Naive thymus-derived CD8-positive, alpha-beta T cell (primary cell): ENCODE data around the gene PTPN14. TPM values are rescaled to one million over a fixed set of nuclear protein-coding genes. Genes with fewer than 3 reads are reported as not detected.
"Not testable (repeated sequence)": the region's sequence is repeated elsewhere in the genome, so short reads cannot be mapped to it uniquely, and the experiment has no call there.

ENCODE experiments used
- ATAC-seq, 2 donors: fragments of 150-1000 bp; cut with Tn5 transposase in 1 of 2; sonication (Bioruptor Pico), chemical (Tn5 transposase) in 1 of 2; 1 replicate in 1 of 2; 2 replicates in 1 of 2; pipeline ENCODE4 v1.10.0; 2021; ENCODE audit warnings: mild to moderate bottlenecking in 2 of 2, moderate library complexity in 2 of 2
- POLR2A ChIA-PET: fragments of 350-600 bp; sonication (Branson Sonifier 250); formaldehyde crosslinking; loops from one replicate; lab custom pipeline; 2021; ENCODE audit warnings: antibody characterized with exemption; lab: Charles Lee
- DNase-seq, 10 donors: peaks; one replicate each; pipeline versions ENCODE4 v3.0.0 to v3.0.0-alpha.2; 2020 to 2022
- H3K27ac Mint-ChIP-seq, 10 donors: one replicate each; pipeline ENCODE4 v1.8.0; 2020 to 2022; ENCODE audit warnings: mild to moderate bottlenecking in 10 of 10, mixed read lengths in 10 of 10, moderate library complexity in 4 of 10, inconsistent platforms in 1 of 10
- H3K27me3 Mint-ChIP-seq, 5 donors: one replicate each; pipeline ENCODE4 v1.8.0; 2021 to 2022; ENCODE audit warnings: mixed read lengths in 5 of 5
- H3K36me3 Mint-ChIP-seq, 3 donors: one replicate each; pipeline ENCODE4 v1.8.0; 2020 to 2022; ENCODE audit warnings: mixed read lengths in 3 of 3, mild to moderate bottlenecking in 2 of 3, inconsistent platforms in 1 of 3
- H3K4me1 Mint-ChIP-seq, 4 donors: one replicate each; pipeline ENCODE4 v1.8.0; 2021 to 2022; ENCODE audit warnings: mixed read lengths in 4 of 4
- H3K4me3 Mint-ChIP-seq, 10 donors: one replicate each; pipeline ENCODE4 v1.8.0; 2020 to 2022; ENCODE audit warnings: mild to moderate bottlenecking in 10 of 10, mixed read lengths in 10 of 10, moderate library complexity in 6 of 10, inconsistent platforms in 1 of 10
- H3K9me3 Mint-ChIP-seq, 9 donors: one replicate each; pipeline ENCODE4 v1.8.0; 2020 to 2022; ENCODE audit warnings: mixed read lengths in 9 of 9, mild to moderate bottlenecking in 3 of 9, inconsistent platforms in 1 of 9, moderate library complexity in 1 of 9
- polyA plus RNA-seq, 3 donors: library from polyadenylated mRNA; unstranded; fragments of 300-500 nt; fragmentation: Illumina TruSeq; gene quantifications; one replicate each; pipeline ENCODE4 v1.2.3, GENCODE V29; 2021
- total RNA-seq, 8 experiments: library from RNA in 2 of 8; stranded (reverse) in 2 of 8; gene quantifications; one replicate each; pipeline ENCODE4 v1.2.3 and lab custom pipeline; 2021 to 2026

PTPN14 gene
- total and polyA plus RNA-seq, 5 experiments from 2014 or later, result 0.01 to 0.05 (median 0.03) TPM; not detected in 1

- Mint-ChIP-seq H3K4me3 (no peak overlapping the region), H3K9me3 (no peaks in the 10 kb centered on the region), H3K4me1 (peaks cover 0 to 9% (median 3%) of the 10 kb centered on the region in 4 donors), H3K36me3 (no peaks in the 10 kb centered on the region), H3K27me3 (peaks cover 0 to 5% (median 2%) of the 10 kb centered on the region in 5 donors), H3K27ac (no peak overlapping the region)
- POLR2A ChIA-PET, result no interaction called here
- ATAC-seq (no peak), DNase-seq (no peak)
Measured at GRCh38 chr1:214511639-214511998, 39.8 kb downstream of the PTPN14 start.

- POLR2A ChIA-PET, result no interaction called here
- ATAC-seq (no peak), DNase-seq (no peak)
- H3K9me3 Mint-ChIP-seq, result no peaks in the 10 kb centered on the region
- H3K4me3 Mint-ChIP-seq, result no peak overlapping the region
- H3K36me3 Mint-ChIP-seq, result no peaks in the 10 kb centered on the region
- no peak overlapping the region for H3K27ac Mint-ChIP-seq
- peaks cover 0 to 5% (median 2%) of the 10 kb centered on the region in 5 donors for H3K27me3 Mint-ChIP-seq
- peaks cover 0 to 5% (median 2%) of the 10 kb centered on the region in 4 donors for H3K4me1 Mint-ChIP-seq
Measured at GRCh38 chr1:214510914-214511638, 40.3 kb downstream of the PTPN14 start.

GRCh38 chr1:214510477-214510876, 40.9 kb downstream of the PTPN14 start:
- DNase-seq, result no peak
- Mint-ChIP-seq H3K4me3 (no peak overlapping the region), H3K27ac (no peak overlapping the region), H3K4me1 (no peaks in the 10 kb centered on the region), H3K9me3 (no peaks in the 10 kb centered on the region), H3K36me3 (no peaks in the 10 kb centered on the region), H3K27me3 (peaks cover 0 to 7% (median 2%) of the 10 kb centered on the region in 5 donors)
- ATAC-seq, result no peak
- POLR2A ChIA-PET, result no interaction called here

DNA sequence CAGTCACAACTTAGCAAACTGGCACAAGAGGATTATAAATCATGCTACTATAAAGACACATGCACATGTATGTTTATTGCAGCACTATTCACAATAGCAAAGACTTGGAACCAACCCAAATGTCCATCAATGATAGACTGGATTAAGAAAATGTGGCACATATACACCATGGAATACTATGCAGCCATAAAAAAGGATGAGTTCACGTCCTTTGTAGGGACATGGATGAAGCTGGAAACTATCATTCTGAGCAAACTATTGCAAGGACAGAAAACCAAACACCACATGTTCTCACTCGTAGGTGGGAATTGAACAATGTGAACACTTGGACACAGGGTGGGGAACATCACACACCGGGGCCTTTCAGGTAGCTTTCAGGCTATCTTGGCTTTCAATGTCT, 41.8 kb downstream of the PTPN14 start:
- H3K36me3 Mint-ChIP-seq, H3K27ac Mint-ChIP-seq, ATAC-seq, H3K27me3 Mint-ChIP-seq, H3K4me3 Mint-ChIP-seq, H3K9me3 Mint-ChIP-seq, POLR2A ChIA-PET, H3K4me1 Mint-ChIP-seq, DNase-seq: not testable (repeated sequence)

GRCh38 chr1:214506972-214507431, 44.4 kb downstream of the PTPN14 start:
- Mint-ChIP-seq H3K9me3 (no peaks in the 10 kb centered on the region), H3K4me3 (no peak overlapping the region), H3K27me3 (peaks cover 6 to 17% (median 8%) of the 10 kb centered on the region in 5 donors), H3K27ac (no peak overlapping the region), H3K4me1 (no peaks in the 10 kb centered on the region), H3K36me3 (no peaks in the 10 kb centered on the region)
- DNase-seq (no peak), ATAC-seq (no peak)
- POLR2A ChIA-PET, result no interaction called here

- Mint-ChIP-seq H3K27ac (no peak overlapping the region), H3K27me3 (peaks cover 8 to 17% (median 12%) of the 10 kb centered on the region in 5 donors), H3K4me1 (no peaks in the 10 kb centered on the region), H3K9me3 (no peaks in the 10 kb centered on the region), H3K36me3 (no peaks in the 10 kb centered on the region), H3K4me3 (no peak overlapping the region)
- DNase-seq, result no peak
- POLR2A ChIA-PET, result no interaction called here
- no peak for ATAC-seq
Measured at GRCh38 chr1:214505134-214505533, 46.3 kb downstream of the PTPN14 start.

GRCh38 chr1:214504330-214504729, 47.1 kb downstream of the PTPN14 start:
- H3K4me1 Mint-ChIP-seq, result no peaks in the 10 kb centered on the region
- H3K9me3 Mint-ChIP-seq, result no peaks in the 10 kb centered on the region
- no peak for ATAC-seq
- POLR2A ChIA-PET, result no interaction called here
- H3K27me3 Mint-ChIP-seq, result peaks cover 8 to 17% (median 12%) of the 10 kb centered on the region in 5 donors
- H3K36me3 Mint-ChIP-seq, result no peaks in the 10 kb centered on the region
- no peak overlapping the region for H3K27ac Mint-ChIP-seq
- no peak overlapping the region for H3K4me3 Mint-ChIP-seq
- no peak for DNase-seq

DNA sequence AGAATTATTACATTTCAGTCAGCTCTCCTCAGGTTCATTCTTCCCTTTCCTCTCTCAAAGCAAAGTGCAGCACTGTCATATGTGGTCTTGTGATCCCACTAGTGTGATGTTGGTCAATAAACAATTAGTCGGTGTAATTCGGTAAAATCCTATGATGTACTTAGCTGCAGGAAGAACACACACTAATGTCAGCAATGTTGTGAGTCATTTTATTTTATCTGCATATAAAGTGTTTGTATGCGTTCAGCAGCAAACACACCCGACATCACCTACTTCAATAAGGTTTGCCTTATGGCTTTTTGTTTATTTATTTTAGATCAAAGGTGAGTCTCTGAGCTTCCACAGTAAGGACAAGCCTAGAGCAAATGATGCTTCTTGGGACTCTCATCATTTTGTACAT, 47.8 kb downstream of the PTPN14 start:
- Mint-ChIP-seq H3K36me3 (no peaks in the 10 kb centered on the region), H3K27ac (no peak overlapping the region), H3K4me1 (no peaks in the 10 kb centered on the region), H3K4me3 (no peak overlapping the region), H3K27me3 (peaks cover 8 to 24% (median 12%) of the 10 kb centered on the region in 5 donors), H3K9me3 (no peaks in the 10 kb centered on the region)
- DNase-seq (no peak), ATAC-seq (no peak)
- POLR2A ChIA-PET, result no interaction called here

DNA sequence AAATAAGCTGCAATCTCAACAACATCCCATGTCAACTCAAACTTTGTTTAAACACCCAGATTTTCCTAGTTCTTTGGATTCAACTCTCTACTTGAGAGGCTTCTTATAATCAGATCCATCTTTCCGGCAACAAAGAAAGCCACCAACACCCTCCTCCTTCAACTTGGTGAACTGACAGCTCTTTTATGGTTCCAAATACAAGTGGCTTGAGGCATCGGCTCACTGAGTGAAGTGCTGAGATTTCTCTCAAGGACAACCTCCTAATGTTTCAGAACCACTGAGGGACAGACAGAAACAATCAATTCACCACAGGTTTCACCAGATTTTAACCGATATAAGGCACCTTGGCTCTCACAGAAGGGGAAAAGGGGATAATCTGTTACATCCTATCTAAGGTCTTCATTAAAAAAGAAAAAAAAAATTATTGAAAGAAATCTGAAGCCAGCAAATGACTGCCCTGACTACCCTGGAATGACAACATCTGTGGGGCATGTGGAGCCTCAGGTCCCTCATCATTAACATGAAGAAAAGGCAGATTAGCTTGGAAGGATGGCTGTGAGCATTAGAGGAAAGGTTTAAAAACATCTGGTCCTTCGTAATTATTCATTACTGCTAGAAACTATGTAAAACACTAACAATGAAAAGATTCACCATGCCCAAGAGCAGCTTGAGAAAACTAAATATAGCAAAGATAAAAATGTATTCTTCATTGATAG, 50.9 kb downstream of the PTPN14 start:
- no peaks in the 10 kb centered on the region for H3K36me3 Mint-ChIP-seq
- peaks cover 8 to 33% (median 17%) of the 10 kb centered on the region in 5 donors for H3K27me3 Mint-ChIP-seq
- no peak for DNase-seq
- ATAC-seq, result no peak
- H3K4me3 Mint-ChIP-seq, result no peak overlapping the region
- H3K4me1 Mint-ChIP-seq, result no peaks in the 10 kb centered on the region
- no peak overlapping the region for H3K27ac Mint-ChIP-seq
- no peaks in the 10 kb centered on the region for H3K9me3 Mint-ChIP-seq
- POLR2A ChIA-PET, result no interaction called here

DNA sequence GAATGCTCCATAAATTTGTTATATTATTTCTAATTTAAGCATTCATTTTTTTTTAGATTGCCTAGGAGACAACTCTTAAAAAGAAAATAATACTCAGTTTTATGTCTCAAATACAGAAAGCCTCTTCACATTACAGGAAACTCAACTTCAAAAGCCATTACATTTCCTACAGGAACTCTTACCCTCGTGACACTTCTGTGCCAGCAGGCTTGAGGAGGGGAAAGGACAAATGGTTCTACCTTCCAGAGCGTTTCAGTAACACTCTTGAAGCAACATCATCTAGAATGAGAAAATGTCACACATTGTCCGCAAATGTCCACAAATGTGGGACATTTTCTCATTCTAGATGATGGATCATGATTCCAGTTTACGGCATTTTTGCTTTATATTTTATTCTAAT, 51.7 kb downstream of the PTPN14 start:
- POLR2A ChIA-PET, result no interaction called here
- no peak for ATAC-seq
- H3K27me3 Mint-ChIP-seq, result peaks cover 6 to 33% (median 18%) of the 10 kb centered on the region in 5 donors
- H3K9me3 Mint-ChIP-seq, result no peaks in the 10 kb centered on the region
- H3K36me3 Mint-ChIP-seq, result no peaks in the 10 kb centered on the region
- no peak overlapping the region for H3K27ac Mint-ChIP-seq
- H3K4me1 Mint-ChIP-seq, result no peaks in the 10 kb centered on the region
- no peak overlapping the region for H3K4me3 Mint-ChIP-seq
- no peak for DNase-seq

DNA sequence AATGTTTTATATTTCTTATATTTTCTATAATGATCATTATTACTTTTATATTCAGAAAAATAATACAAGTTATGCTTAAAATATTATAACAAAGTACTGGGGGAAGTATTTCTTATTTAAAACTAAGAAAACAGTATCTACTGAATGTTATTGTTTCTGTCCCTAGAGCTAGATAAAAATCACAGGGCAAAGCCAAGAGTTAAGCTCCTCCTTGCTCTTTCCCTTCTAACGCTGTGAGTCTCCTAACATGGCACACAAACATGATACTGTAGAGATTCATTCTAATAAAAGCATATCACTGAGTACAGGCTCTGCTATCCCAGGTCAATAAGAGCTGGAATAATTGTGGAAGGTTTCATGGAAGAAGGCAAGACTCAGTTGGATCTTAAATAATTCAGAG, 53.4 kb downstream of the PTPN14 start:
- Mint-ChIP-seq H3K27ac (no peak overlapping the region), H3K4me1 (no peaks in the 10 kb centered on the region), H3K36me3 (no peaks in the 10 kb centered on the region), H3K4me3 (no peak overlapping the region), H3K27me3 (peaks cover 3 to 32% (median 19%) of the 10 kb centered on the region in 5 donors), H3K9me3 (no peaks in the 10 kb centered on the region)
- ATAC-seq (no peak), DNase-seq (no peak)
- POLR2A ChIA-PET, result no interaction called here

- ATAC-seq (no peak), DNase-seq (no peak)
- H3K27ac Mint-ChIP-seq, result no peak overlapping the region
- no peak overlapping the region for H3K4me3 Mint-ChIP-seq
- peaks cover 3 to 32% (median 19%) of the 10 kb centered on the region in 5 donors for H3K27me3 Mint-ChIP-seq
- H3K9me3 Mint-ChIP-seq, result no peaks in the 10 kb centered on the region
- POLR2A ChIA-PET, result no interaction called here
- no peaks in the 10 kb centered on the region for H3K4me1 Mint-ChIP-seq
- H3K36me3 Mint-ChIP-seq, result no peaks in the 10 kb centered on the region
Measured at GRCh38 chr1:214496126-214496525, 55.3 kb downstream of the PTPN14 start.

GRCh38 chr1:214494706-214495105, 56.7 kb downstream of the PTPN14 start:
- H3K36me3 Mint-ChIP-seq, result no peaks in the 10 kb centered on the region
- POLR2A ChIA-PET, result no interaction called here
- peaks cover 0 to 1% (median 0%) of the 10 kb centered on the region in 4 donors for H3K4me1 Mint-ChIP-seq
- DNase-seq (no peak), ATAC-seq (no peak)
- H3K27ac Mint-ChIP-seq, result no peak overlapping the region
- H3K4me3 Mint-ChIP-seq, result no peak overlapping the region
- H3K27me3 Mint-ChIP-seq, result peaks cover 5 to 32% (median 16%) of the 10 kb centered on the region in 5 donors
- H3K9me3 Mint-ChIP-seq, result no peaks in the 10 kb centered on the region
